ENCODE results near the gene SCG2. TPM values are rescaled to one million over a fixed set of nuclear protein-coding genes. Genes with fewer than 3 reads are reported as not detected.
A peak's percentile ranks its signal among the peaks of the same experiment; 100 is the strongest.

Gene SCG2
- total RNA-seq, 1 donor from 2014 or later, result 75.1 TPM

DNA sequence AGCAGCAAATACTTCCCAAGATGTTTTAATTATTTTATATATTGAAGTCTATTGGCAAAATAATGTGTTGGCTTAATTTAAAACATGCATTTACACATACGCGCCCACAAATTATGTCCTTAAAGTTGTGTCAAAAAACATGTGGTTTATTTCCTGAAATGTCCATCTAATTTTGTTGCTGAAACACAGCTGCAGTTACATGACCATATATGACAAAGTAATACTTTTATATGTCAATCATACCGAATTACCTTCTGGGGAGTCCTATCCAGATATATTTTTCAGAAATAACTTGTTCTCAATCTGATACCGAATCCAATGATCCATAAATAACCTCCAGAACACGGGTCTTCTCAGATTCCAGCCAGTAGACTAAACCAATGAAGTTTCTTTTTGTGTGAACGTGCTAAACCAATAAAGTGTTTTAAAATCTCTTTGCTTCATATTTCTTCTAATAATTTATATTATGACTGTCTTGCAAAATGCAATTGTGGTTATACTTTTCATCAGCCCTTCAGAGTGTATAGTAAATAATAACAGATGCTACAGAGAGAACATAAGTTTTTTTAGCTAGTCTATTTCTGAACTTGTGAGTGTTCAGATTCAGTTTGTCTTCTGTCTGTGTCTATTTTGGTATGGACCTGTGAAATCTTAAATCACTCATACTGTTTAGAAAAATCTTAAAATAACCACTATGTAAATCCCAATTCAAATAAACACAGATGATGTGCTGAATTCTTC, 2.4 kb downstream of the SCG2 start:
- TF ChIP-seq, protein P1, sequence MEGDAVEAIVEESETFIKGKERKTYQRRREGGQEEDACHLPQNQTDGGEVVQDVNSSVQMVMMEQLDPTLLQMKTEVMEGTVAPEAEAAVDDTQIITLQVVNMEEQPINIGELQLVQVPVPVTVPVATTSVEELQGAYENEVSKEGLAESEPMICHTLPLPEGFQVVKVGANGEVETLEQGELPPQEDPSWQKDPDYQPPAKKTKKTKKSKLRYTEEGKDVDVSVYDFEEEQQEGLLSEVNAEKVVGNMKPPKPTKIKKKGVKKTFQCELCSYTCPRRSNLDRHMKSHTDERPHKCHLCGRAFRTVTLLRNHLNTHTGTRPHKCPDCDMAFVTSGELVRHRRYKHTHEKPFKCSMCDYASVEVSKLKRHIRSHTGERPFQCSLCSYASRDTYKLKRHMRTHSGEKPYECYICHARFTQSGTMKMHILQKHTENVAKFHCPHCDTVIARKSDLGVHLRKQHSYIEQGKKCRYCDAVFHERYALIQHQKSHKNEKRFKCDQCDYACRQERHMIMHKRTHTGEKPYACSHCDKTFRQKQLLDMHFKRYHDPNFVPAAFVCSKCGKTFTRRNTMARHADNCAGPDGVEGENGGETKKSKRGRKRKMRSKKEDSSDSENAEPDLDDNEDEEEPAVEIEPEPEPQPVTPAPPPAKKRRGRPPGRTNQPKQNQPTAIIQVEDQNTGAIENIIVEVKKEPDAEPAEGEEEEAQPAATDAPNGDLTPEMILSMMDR (conservative IDR thresholded peaks at IDR 0.05), result no peak
- H3K36me3 Mint-ChIP-seq, result no peaks in the 10 kb centered on the region
- peak overlapping the region; percentile 45 for H3K4me3 Mint-ChIP-seq
- no peak overlapping the region for H3K27ac Mint-ChIP-seq
- H3K27me3 Mint-ChIP-seq, result peaks cover 48% of the 10 kb centered on the region
- no peaks in the 10 kb centered on the region for H3K9me3 Mint-ChIP-seq
- peaks cover 4% of the 10 kb centered on the region for H3K4me1 Mint-ChIP-seq (ENCODE audit: unreplicated experiment)
- no peak for DNase-seq (ENCODE audit: extremely low spot score, unreplicated experiment)

DNA sequence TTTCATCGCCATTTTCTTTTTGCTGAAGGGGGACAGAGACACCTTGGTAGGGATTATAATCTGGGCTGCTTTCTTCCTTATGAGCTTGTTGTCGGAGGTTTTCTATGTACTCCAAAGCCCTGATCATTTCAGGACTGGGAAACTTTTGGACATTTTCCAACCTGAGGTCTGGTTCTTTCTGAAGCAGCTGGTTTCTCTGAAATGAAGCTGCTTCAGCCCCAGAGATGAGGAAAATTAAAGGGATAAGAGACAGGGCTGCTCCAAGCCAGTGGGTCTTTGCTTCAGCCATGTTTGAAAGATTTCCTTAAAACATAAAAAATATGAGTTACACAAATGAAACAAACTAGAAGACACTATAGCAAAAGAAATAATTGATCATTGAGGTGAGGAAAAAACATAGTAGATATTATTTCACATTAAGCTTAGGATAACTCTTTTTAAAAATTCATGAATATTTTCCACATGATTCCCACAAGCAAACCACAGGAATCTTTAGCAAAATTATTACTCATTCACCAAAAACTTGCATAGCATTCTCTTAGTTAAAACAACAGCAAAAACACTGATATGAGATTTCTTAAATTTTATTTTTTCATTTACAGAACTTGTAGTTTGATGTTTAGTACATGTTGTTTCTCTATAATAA, 3.0 kb downstream of the SCG2 start:
- Mint-ChIP-seq H3K4me3 (peak overlapping the region; percentile 28), H3K27me3 (peaks cover 46% of the 10 kb centered on the region), H3K27ac (no peak overlapping the region), H3K4me1 (ENCODE audit: unreplicated experiment) (peaks cover 4% of the 10 kb centered on the region), H3K9me3 (no peaks in the 10 kb centered on the region), H3K36me3 (no peaks in the 10 kb centered on the region)
- TF ChIP-seq, protein P1 (conservative IDR thresholded peaks at IDR 0.05), result no peak
- DNase-seq (ENCODE audit: extremely low spot score, unreplicated experiment), result no peak

DNA sequence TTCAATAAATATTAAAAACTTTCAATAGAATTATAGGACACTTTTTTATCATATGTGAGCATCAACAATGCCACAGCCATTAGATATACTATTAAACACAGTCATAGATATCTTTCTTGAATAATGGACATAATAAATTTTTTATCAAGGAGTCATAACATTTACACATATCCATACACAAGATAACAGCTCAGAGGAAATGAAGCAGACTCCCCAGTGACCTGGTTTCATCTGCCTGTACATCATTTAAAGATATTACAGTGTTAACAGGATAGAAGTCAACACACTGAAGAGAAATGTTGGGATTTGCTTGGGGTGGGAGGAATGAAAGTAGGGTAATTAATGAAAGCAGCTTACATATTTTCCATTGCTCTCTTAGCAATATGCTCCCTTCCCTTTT, 5.1 kb downstream of the SCG2 start:
- no peak overlapping the region for H3K27ac Mint-ChIP-seq
- DNase-seq (ENCODE audit: extremely low spot score, unreplicated experiment), result no peak
- no peaks in the 10 kb centered on the region for H3K9me3 Mint-ChIP-seq
- H3K36me3 Mint-ChIP-seq, result no peaks in the 10 kb centered on the region
- peaks cover 3% of the 10 kb centered on the region for H3K4me1 Mint-ChIP-seq (ENCODE audit: unreplicated experiment)
- H3K4me3 Mint-ChIP-seq, result no peak overlapping the region
- TF ChIP-seq, protein P1 (conservative IDR thresholded peaks at IDR 0.05), result no peak
- H3K27me3 Mint-ChIP-seq, result peaks cover 41% of the 10 kb centered on the region

DNA sequence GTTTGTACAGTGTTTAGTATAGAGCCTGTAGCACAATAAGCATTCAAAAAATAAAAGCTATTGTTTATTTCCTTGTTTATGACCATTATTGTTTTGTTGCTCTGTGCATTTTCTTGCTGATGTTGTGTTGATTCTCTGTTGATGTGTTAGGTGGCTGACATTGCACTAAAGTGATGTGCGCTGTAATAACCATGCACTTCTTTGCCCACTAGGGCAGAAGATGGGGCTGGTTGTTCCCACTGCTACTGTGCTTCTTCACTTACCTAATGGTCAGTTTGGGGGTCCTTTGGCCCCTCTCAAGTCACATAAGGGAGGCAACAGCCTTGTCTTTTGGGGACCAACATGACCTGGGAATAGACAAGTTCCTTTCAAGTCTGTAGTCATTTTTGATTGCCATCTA, 6.0 kb downstream of the SCG2 start:
- DNase-seq (ENCODE audit: extremely low spot score, unreplicated experiment), result no peak
- Mint-ChIP-seq H3K27ac (no peak overlapping the region), H3K4me1 (ENCODE audit: unreplicated experiment) (no peaks in the 10 kb centered on the region), H3K4me3 (no peak overlapping the region), H3K27me3 (peaks cover 37% of the 10 kb centered on the region), H3K9me3 (no peaks in the 10 kb centered on the region), H3K36me3 (no peaks in the 10 kb centered on the region)
- TF ChIP-seq, protein P1 (conservative IDR thresholded peaks at IDR 0.05), result no peak

DNA sequence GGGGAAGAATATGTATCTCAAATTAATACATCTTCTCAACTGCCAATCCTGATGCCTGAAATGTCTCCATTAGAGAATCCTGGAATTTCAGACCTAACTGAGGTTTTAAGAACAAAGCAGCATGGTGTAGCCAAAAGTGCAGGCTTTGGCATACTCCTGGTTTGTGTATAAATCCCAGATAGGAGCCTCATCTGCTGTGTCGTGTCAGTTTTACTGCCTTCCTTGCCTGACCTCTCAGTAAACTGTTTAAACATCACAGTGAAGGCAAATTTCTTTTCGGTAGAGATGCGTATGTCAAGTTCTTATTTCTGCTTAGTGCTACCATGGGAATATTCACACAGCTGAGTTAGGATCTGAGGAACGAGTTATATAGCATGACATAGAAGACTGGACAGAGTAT, 7.3 kb downstream of the SCG2 start:
- Mint-ChIP-seq H3K4me1 (ENCODE audit: unreplicated experiment) (no peaks in the 10 kb centered on the region), H3K27me3 (peaks cover 33% of the 10 kb centered on the region), H3K4me3 (no peak overlapping the region), H3K9me3 (no peaks in the 10 kb centered on the region), H3K36me3 (no peaks in the 10 kb centered on the region), H3K27ac (no peak overlapping the region)
- TF ChIP-seq, protein P1 (conservative IDR thresholded peaks at IDR 0.05), result no peak
- DNase-seq (ENCODE audit: extremely low spot score, unreplicated experiment), result no peak

Measured in type B pancreatic cell (in vitro differentiated cells).